ENCODE data around the gene MS4A13.
"Not testable (repeated sequence)": the region's sequence is repeated elsewhere in the genome, so short reads cannot be mapped to it uniquely, and the experiment has no call there.

MS4A13 gene

GRCh38 chr11:60515144-60515855 lies at the start of gene MS4A13:
Gene MS4A13 (plus strand): TSS chr11:60515392. CDS start chr11:60518084, 2,692 bp downstream.
- DNase-seq = no peak

- DNase-seq = no peak
Observed at GRCh38 chr11:60468829-60469228, 46.4 kb upstream of the MS4A13 start.

- no peak for DNase-seq
Observed at GRCh38 chr11:60469723-60470122, 45.5 kb upstream of the MS4A13 start.

GRCh38 chr11:60477035-60477445 lies 38.2 kb upstream of the MS4A13 start:
- DNase-seq = no peak

- no peak for DNase-seq
Observed at GRCh38 chr11:60482361-60482760, 32.8 kb upstream of the MS4A13 start.

- no peak for DNase-seq
Observed at GRCh38 chr11:60485987-60486386, 29.2 kb upstream of the MS4A13 start.

GRCh38 chr11:60492488-60493009 lies 22.6 kb upstream of the MS4A13 start, which contains the start of gene MS4A12:
Gene MS4A12 (plus strand): TSS chr11:60492778. CDS start chr11:60497319, 4,541 bp downstream.
- no peak for DNase-seq

GRCh38 chr11:60493454-60493853 lies 21.7 kb upstream of the MS4A13 start:
- DNase-seq = no peak

GRCh38 chr11:60498399-60498798 lies 16.8 kb upstream of the MS4A13 start:
- no peak for DNase-seq

- no peak for DNase-seq
Observed at GRCh38 chr11:60498853-60499252, 16.3 kb upstream of the MS4A13 start.

GRCh38 chr11:60500276-60500910 lies 14.8 kb upstream of the MS4A13 start:
- no peak for DNase-seq

- DNase-seq = no peak
Observed at GRCh38 chr11:60502221-60502775, 12.9 kb upstream of the MS4A13 start.

GRCh38 chr11:60504219-60504905 lies 10.8 kb upstream of the MS4A13 start:
- no peak for DNase-seq

GRCh38 chr11:60509609-60510008 lies 5.6 kb upstream of the MS4A13 start:
- DNase-seq = not testable (repeated sequence)

- DNase-seq = not testable (repeated sequence)
Observed at GRCh38 chr11:60510209-60510608, 5.0 kb upstream of the MS4A13 start.

GRCh38 chr11:60511393-60511792 lies 3.8 kb upstream of the MS4A13 start:
- DNase-seq = no peak

GRCh38 chr11:60512651-60513225 lies 2.5 kb upstream of the MS4A13 start:
- no peak for DNase-seq

- DNase-seq = no peak
Observed at GRCh38 chr11:60513496-60514460, 1.4 kb upstream of the MS4A13 start.

GRCh38 chr11:60528465-60528864 lies 13.3 kb downstream of the MS4A13 start:
- no peak for DNase-seq

GRCh38 chr11:60528934-60529333 lies 13.7 kb downstream of the MS4A13 start:
- no peak for DNase-seq

GRCh38 chr11:60530454-60531100 lies 15.4 kb downstream of the MS4A13 start:
- DNase-seq = no peak
